Measurements from ENCODE around the gene KIF2C.

The KIF2C gene

DNA sequence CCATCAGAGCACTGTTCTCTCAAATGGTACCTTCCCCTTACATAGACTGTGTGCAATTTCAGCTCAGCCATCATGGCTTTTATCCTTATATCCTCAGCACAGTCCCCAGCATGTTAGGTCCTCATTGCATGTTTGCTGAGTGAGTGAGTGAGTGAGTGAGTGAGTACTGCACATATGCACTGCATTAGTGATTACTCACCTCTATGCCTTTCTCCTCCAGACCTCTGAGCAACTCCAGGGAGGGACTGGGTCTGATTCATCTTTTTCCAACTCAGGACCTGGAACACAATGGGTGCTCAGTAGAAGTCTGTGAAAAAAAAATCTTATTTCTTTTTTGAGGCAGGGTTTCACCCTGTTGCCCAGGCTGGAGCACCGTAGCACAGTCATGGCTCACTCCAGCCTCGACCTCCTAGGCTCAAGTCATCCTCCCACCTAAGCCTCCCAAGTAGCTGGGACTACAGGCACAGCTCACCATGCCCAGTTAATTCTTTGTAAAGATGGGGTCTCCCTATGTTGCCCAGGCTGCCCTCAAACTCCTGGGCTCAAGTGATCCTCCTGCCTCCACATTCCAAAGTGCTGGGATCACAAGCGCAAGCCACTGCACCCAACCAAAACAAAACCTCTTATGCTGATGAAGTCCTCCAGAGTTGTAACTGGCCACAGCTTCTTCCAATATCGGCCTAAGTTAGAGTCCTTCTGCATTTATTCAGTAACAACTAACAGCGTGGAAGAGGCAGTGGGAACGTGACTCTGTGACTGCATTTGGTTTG is 32.3 kb upstream of the KIF2C start:
- TF ChIP-seq, protein P1, sequence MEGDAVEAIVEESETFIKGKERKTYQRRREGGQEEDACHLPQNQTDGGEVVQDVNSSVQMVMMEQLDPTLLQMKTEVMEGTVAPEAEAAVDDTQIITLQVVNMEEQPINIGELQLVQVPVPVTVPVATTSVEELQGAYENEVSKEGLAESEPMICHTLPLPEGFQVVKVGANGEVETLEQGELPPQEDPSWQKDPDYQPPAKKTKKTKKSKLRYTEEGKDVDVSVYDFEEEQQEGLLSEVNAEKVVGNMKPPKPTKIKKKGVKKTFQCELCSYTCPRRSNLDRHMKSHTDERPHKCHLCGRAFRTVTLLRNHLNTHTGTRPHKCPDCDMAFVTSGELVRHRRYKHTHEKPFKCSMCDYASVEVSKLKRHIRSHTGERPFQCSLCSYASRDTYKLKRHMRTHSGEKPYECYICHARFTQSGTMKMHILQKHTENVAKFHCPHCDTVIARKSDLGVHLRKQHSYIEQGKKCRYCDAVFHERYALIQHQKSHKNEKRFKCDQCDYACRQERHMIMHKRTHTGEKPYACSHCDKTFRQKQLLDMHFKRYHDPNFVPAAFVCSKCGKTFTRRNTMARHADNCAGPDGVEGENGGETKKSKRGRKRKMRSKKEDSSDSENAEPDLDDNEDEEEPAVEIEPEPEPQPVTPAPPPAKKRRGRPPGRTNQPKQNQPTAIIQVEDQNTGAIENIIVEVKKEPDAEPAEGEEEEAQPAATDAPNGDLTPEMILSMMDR (IDR thresholded peaks at IDR 0.05; ENCODE audit: low read depth, low read length): no peak
- Histone ChIP-seq H3K36me3 (no peaks in the 10 kb centered on the region), H3K9me3 (no peaks in the 10 kb centered on the region), H3K4me3 (ENCODE audit: low read depth, low read length) (no peak overlapping the region), H3K4me1 (no peaks in the 10 kb centered on the region), H3K27me3 (no peaks in the 10 kb centered on the region)
- DNase-seq: no peak

DNA sequence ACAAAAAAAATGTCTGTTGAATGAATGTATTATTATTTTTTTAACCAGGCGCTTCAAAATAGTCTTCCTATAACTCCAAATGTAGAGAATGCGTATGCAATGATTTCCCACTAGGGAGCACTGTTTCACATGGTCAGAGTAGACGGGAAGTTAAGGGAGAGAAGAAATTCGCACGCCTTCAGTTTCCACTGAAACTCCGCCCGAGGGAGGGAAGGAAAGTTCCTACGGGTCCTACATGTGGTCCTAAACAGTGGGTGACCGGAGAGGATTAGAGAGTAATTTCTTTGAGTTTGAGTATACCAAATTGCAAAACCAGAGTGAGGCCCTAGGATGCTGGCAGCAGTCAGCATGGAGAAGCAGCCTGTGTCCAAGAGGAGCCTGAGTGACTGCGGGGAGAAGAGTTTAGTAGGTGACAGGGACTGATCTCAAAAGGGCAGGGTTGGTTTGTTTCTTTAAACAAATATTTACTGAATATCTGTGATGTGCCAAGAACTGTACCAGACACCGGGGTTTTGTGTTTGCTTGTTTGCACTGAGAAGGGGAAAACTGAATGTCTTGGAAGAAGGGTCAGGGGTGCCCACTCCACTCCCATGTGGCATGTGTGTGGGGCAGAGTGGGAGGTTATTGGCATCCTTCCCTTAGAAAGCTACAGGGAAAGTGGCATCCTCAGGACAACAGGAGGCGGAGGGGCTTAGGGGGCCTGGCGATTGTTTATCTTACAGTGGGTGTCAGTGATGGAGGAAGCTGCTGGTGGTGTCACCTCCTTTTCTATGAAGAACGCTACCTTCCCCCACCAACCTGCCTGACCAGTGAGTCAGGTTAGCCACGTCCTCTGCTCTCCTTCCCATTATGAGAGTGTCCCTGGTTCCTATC is 31.4 kb upstream of the KIF2C start:
- no peaks in the 10 kb centered on the region for H3K4me1 ChIP-seq
- DNase-seq: peak; percentile 24
- H3K4me3 ChIP-seq (ENCODE audit: low read depth, low read length): no peak overlapping the region
- TF ChIP-seq, protein P1 (IDR thresholded peaks at IDR 0.05; ENCODE audit: low read depth, low read length): peak; percentile 67
- no peaks in the 10 kb centered on the region for H3K27me3 ChIP-seq
- no peaks in the 10 kb centered on the region for H3K36me3 ChIP-seq
- no peaks in the 10 kb centered on the region for H3K9me3 ChIP-seq

DNA sequence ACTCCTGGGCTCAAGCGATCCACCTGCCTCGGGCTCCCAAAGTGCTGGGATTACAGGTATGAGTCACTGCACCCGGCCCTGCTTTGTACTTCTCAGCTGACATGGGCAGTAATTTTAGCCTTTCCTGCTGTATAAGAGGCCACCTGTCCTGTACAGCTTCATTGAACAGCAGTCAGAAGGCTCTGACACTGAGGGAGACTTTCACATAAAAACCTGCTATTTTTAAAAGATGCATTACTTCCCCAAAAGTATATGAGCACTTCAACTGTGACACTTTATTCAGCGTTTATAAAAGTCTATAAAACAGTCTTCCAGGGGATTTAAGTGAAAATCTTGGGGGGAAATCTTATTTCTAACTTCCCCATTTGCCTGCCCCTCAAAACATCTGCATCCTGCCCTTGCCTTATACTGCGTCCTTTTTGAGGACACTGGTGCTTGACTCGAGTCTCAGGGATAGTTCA is 26.3 kb upstream of the KIF2C start:
- Histone ChIP-seq H3K4me1 (no peaks in the 10 kb centered on the region), H3K9me3 (no peaks in the 10 kb centered on the region), H3K4me3 (ENCODE audit: low read depth, low read length) (no peak overlapping the region), H3K27me3 (no peaks in the 10 kb centered on the region), H3K36me3 (no peaks in the 10 kb centered on the region)
- no peak for DNase-seq
- TF ChIP-seq, protein P1 (IDR thresholded peaks at IDR 0.05; ENCODE audit: low read depth, low read length): no peak

DNA sequence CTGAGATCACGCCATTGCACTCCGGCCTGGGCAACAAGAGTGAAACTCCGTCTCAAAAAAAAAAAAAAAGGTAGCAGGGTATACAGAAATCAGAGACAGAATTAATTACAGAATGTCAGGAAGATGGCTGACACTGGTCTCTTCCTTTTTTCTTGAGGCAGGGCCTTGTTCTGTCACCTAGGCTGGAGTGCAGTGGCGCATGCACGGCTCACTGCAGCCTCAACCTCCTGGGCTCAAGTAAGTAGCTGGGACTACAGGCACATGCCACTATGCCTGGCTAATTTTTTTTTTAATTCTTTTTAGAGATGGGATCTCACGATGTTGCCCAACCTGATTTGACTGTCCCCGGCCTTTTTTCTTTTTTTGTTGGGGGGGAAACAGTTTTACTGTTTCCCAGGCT is 25.1 kb upstream of the KIF2C start:
- TF ChIP-seq, protein P1 (IDR thresholded peaks at IDR 0.05; ENCODE audit: low read depth, low read length): no peak
- H3K36me3 ChIP-seq: no peaks in the 10 kb centered on the region
- no peaks in the 10 kb centered on the region for H3K27me3 ChIP-seq
- H3K9me3 ChIP-seq: no peaks in the 10 kb centered on the region
- no peaks in the 10 kb centered on the region for H3K4me1 ChIP-seq
- DNase-seq: no peak
- H3K4me3 ChIP-seq (ENCODE audit: low read depth, low read length): no peak overlapping the region

DNA sequence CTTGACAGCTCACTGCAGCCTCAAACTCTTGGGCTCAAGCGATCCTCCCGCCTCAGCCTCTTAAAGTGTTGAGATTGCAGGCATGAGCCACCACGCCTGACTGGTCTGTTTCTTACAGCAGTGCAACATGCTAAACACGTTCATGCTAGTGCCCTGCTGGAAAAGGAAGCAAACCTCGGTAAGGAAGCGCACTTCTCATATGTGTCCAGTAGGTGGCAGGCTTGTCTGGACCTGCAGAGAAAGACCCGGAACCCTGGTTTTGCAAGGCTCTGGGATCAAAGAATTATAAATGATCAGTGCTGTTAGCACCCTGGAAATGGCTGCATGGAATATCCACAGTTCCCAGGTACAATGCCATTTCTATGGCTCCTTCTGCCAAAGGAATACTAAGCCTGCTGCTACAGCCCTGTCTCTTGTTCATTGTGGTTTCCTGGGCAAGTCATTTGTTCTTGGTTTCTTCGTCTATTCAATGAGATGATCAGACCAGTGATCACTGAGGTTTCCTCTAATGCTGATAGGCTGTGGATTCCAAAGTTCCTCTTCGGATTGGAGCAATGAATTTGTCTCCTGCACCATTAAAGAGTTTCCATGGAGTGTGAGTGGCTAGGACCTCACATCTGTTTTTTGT is 24.6 kb upstream of the KIF2C start:
- TF ChIP-seq, protein P1 (IDR thresholded peaks at IDR 0.05; ENCODE audit: low read depth, low read length): peak; percentile 80
- Histone ChIP-seq H3K9me3 (no peaks in the 10 kb centered on the region), H3K4me3 (ENCODE audit: low read depth, low read length) (no peak overlapping the region), H3K36me3 (no peaks in the 10 kb centered on the region), H3K4me1 (no peaks in the 10 kb centered on the region), H3K27me3 (no peaks in the 10 kb centered on the region)
- DNase-seq: peak; percentile 50
